MCF 10A (cell line): ENCODE results near the gene ZMIZ1. TPM values are rescaled to one million over a fixed set of nuclear protein-coding genes. Genes with fewer than 3 reads are reported as not detected.

Source experiments
- BruUV-seq: library from RNA; stranded (reverse); fragments of 400-500 nt; replicated peaks from 2 replicates; lab custom pipeline; 2021; lab: Mats Ljungman, UMichigan
- CTCF ChIA-PET: fragments of 300-600 bp; sonication (Branson Sonifier 250); formaldehyde crosslinking; extraction: SDS; loops from one replicate; lab custom pipeline; 2021; ENCODE audit warnings: antibody characterized with exemption, inconsistent platforms; lab: Yijun Ruan, JAX
- POLR2A ChIA-PET: fragments of 300-600, 350-650 bp; sonication (Branson Sonifier 250); formaldehyde crosslinking; extraction: SDS; loops from one replicate; lab custom pipeline; 2020; ENCODE audit warnings: antibody characterized with exemption, inconsistent platforms; lab: Yijun Ruan, JAX
- DNase-seq: peaks from one replicate; pipeline ENCODE4 v3.0.0-alpha.2; 2018; ENCODE audit not compliant: unreplicated experiment
- H3K27ac Mint-ChIP-seq: one replicate; pipeline ENCODE4 v1.8.0; 2022; ENCODE audit warnings: mild to moderate bottlenecking, low read depth, mixed read lengths; ENCODE audit not compliant: unreplicated experiment
- H3K27me3 Mint-ChIP-seq: one replicate; pipeline ENCODE4 v1.8.0; 2022; ENCODE audit warnings: mixed read lengths; ENCODE audit not compliant: insufficient read depth, unreplicated experiment
- H3K36me3 Mint-ChIP-seq: one replicate; pipeline ENCODE4 v1.8.0; 2022; ENCODE audit warnings: mild to moderate bottlenecking, moderate library complexity, mixed read lengths; ENCODE audit not compliant: insufficient read depth, unreplicated experiment
- H3K4me1 Mint-ChIP-seq: one replicate; pipeline ENCODE4 v1.8.0; 2022; ENCODE audit warnings: mixed read lengths; ENCODE audit not compliant: insufficient read depth, unreplicated experiment
- H3K4me3 Mint-ChIP-seq: one replicate; pipeline ENCODE4 v1.8.0; 2022; ENCODE audit warnings: mild to moderate bottlenecking, moderate library complexity, mixed read lengths; ENCODE audit not compliant: unreplicated experiment
- H3K9me3 Mint-ChIP-seq: one replicate; pipeline ENCODE4 v1.8.0; 2022; ENCODE audit warnings: mixed read lengths; ENCODE audit not compliant: unreplicated experiment
- intact Hi-C: fragments of 100-400 bp; cut with micrococcal nuclease; formaldehyde crosslinking; loops from 2 replicates; pipeline ENCODE4 v1.14.1; 2022
- total RNA-seq: library from RNA; stranded (reverse); gene quantifications from 2 replicates; pipeline ENCODE4 v1.2.3, GENCODE V29; 2022
- TF ChIP-seq, protein P1 (sequence below): fragments of 200-600 bp; IDR thresholded peaks from one replicate; pipeline ENCODE4 v1.8.0; 2022; ENCODE audit warnings: antibody characterized with exemption, mild to moderate bottlenecking; ENCODE audit not compliant: unreplicated experiment

ZMIZ1 gene
- total RNA-seq, 1 experiment from 2014 or later, result 15.5 TPM

DNA sequence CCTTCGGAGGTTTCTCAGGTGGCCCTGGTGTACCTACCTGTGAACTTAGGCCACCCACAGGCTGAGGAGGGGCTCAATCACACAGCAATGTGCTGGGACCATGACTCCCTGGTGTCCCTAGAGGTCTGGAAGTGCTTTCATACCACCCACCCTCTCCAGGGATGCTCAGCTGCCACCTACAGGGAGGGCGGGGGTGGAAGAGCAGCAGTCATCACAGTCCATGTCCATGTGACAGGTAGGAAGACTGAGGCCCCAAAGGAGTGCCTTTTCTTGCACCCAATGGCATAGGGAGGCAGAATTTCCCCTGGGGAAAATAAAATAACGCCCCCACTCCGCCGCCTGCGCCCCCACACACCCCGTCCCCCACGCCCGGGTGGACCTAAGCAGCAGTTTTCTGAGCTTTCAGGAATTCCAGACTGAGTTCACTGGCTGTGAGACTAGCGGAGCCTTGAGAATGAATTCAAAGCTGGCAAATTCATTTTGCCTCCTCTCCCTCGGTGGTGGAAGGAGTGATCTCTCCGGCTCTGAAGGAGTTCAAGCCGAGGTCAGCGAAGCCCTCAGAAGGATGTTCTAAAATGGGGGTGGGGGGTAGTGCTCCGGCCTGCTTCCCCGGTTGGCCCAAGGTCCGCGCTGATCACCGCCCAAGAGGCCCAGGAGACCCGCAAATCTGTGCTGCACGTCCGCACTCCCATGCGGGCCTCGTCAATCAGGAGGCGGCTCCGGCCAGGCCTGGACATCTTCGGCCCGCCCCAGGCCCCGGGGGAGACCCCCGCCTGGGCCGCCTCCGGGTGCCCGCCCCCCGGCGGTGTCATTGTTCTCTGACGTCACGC lies 2.1 kb upstream of the ZMIZ1 start:
- POLR2A ChIA-PET, result interaction anchor here (0.7 to 2.1 kb wide), 16 partner anchors 8 to 312 kb away, joined by 3 to 11 read pairs (median 4); no protein-coding TSS in a partner anchor
- H3K4me3 Mint-ChIP-seq, result peak overlapping the region; percentile 84
- TF ChIP-seq, protein P1, sequence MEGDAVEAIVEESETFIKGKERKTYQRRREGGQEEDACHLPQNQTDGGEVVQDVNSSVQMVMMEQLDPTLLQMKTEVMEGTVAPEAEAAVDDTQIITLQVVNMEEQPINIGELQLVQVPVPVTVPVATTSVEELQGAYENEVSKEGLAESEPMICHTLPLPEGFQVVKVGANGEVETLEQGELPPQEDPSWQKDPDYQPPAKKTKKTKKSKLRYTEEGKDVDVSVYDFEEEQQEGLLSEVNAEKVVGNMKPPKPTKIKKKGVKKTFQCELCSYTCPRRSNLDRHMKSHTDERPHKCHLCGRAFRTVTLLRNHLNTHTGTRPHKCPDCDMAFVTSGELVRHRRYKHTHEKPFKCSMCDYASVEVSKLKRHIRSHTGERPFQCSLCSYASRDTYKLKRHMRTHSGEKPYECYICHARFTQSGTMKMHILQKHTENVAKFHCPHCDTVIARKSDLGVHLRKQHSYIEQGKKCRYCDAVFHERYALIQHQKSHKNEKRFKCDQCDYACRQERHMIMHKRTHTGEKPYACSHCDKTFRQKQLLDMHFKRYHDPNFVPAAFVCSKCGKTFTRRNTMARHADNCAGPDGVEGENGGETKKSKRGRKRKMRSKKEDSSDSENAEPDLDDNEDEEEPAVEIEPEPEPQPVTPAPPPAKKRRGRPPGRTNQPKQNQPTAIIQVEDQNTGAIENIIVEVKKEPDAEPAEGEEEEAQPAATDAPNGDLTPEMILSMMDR, result no peak

GRCh38 chr10:79067241-79068202 lies 1.2 kb upstream of the ZMIZ1 start:
- H3K4me3 Mint-ChIP-seq, result peak overlapping the region; percentile 84
- CTCF ChIA-PET, result interaction anchor here (0.5 to 1.8 kb wide), 11 partner anchors 74 to 1021 kb away, joined by 3 to 6 read pairs (median 4); no protein-coding TSS in a partner anchor
- intact Hi-C loops, result loop anchor here (2.0 to 5.0 kb wide), 3 partner anchors 140 to 1021 kb away; no protein-coding TSS in a partner anchor
- no peaks in the 10 kb centered on the region for H3K27me3 Mint-ChIP-seq
- TF ChIP-seq, protein P1, result no peak
- H3K36me3 Mint-ChIP-seq, result no peaks in the 10 kb centered on the region
- no peak overlapping the region for H3K27ac Mint-ChIP-seq
- H3K4me1 Mint-ChIP-seq, result peaks cover 12% of the 10 kb centered on the region
- H3K9me3 Mint-ChIP-seq, result no peaks in the 10 kb centered on the region
- POLR2A ChIA-PET, result interaction anchor here (0.7 to 2.1 kb wide), 15 partner anchors 13 to 313 kb away, joined by 3 to 11 read pairs (median 4); no protein-coding TSS in a partner anchor
- DNase-seq, result peak; percentile 81
- no TSS peak for BruUV-seq

More for the DNA sequence above, 2.1 kb upstream of the ZMIZ1 start:
- CTCF ChIA-PET, result interaction anchor here (0.5 to 1.3 kb wide), 14 partner anchors 11 to 1555 kb away, joined by 3 to 6 read pairs (median 3); no protein-coding TSS in a partner anchor
- Mint-ChIP-seq H3K27ac (no peak overlapping the region), H3K9me3 (no peaks in the 10 kb centered on the region), H3K36me3 (no peaks in the 10 kb centered on the region), H3K4me1 (peaks cover 6% of the 10 kb centered on the region), H3K27me3 (no peaks in the 10 kb centered on the region)
- intact Hi-C loops, result loop anchor here (5.0 kb wide), 1 partner anchor 139 kb away; no protein-coding TSS in a partner anchor
- BruUV-seq, result no TSS peak
- DNase-seq, result peak; percentile 34

DNA sequence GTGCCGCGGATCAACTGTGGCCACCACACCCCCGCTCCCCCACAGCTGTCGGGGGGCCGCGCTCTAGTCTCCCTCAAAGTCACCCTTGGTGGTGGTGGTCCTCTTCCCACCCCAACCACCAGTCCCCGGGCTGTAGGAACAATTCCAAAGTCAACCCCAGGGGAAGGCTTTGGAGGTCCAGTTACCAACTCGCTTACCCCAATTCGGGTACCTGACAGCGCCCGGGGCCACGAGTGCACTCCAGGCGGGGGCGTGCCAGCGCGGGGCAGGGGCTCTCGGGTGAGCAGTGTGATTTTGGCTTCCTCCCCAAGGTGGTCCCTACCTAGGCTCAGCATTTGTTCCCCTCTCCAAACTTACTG lies 584 bp upstream of the ZMIZ1 start:
- peak; percentile 33 for DNase-seq
- intact Hi-C loops, result loop anchor here (2.0 to 5.0 kb wide), 3 partner anchors 141 to 1021 kb away; no protein-coding TSS in a partner anchor
- Mint-ChIP-seq H3K4me1 (peaks cover 19% of the 10 kb centered on the region), H3K27me3 (no peaks in the 10 kb centered on the region), H3K27ac (no peak overlapping the region), H3K36me3 (no peaks in the 10 kb centered on the region), H3K9me3 (no peaks in the 10 kb centered on the region), H3K4me3 (peak overlapping the region; percentile 84)
- CTCF ChIA-PET, result interaction anchor here (0.7 to 1.8 kb wide), 5 partner anchors 9 to 1021 kb away, joined by 3 to 6 read pairs (median 4); no protein-coding TSS in a partner anchor
- TF ChIP-seq, protein P1, result no peak
- POLR2A ChIA-PET, result interaction anchor here (0.7 to 2.0 kb wide), 6 partner anchors 13 to 1026 kb away, joined by 3 to 14 read pairs (median 4); no protein-coding TSS in a partner anchor
- no TSS peak for BruUV-seq
